Omental fat pad (tissue), 4 donors: Measurements from ENCODE around the gene SNX5. TPM values are rescaled to one million over a fixed set of nuclear protein-coding genes. Genes with fewer than 3 reads are reported as not detected.

Experiments used
- ATAC-seq: fragments of 150-250 bp; one replicate; pipeline ENCODE4 v1.9.1; 2016; ENCODE audit warnings: mild to moderate bottlenecking, moderate library complexity; ENCODE audit not compliant: low FRiP score
- DNase-seq: peaks from one replicate; pipeline ENCODE4 v3.0.0-alpha.2; 2019; ENCODE audit warnings: low spot score
- total RNA-seq, 4 donors: library from RNA; depleted of rRNA; stranded (reverse); fragments of >200 nt; gene quantifications; one replicate each; pipeline ENCODE4 v1.1.0, GENCODE V29; 2016
- TF ChIP-seq, protein P1 (sequence below), 3 donors: fragments of 450-650 bp; IDR thresholded peaks; one replicate each; pipeline ENCODE4 v1.5.1; 2016 to 2017; ENCODE audit warnings: antibody characterized with exemption in 3 of 3, mild to moderate bottlenecking in 3 of 3, moderate library complexity in 2 of 3

The SNX5 gene
- total RNA-seq, 4 donors from 2014 or later = 101 to 232 (median 110) TPM

DNA sequence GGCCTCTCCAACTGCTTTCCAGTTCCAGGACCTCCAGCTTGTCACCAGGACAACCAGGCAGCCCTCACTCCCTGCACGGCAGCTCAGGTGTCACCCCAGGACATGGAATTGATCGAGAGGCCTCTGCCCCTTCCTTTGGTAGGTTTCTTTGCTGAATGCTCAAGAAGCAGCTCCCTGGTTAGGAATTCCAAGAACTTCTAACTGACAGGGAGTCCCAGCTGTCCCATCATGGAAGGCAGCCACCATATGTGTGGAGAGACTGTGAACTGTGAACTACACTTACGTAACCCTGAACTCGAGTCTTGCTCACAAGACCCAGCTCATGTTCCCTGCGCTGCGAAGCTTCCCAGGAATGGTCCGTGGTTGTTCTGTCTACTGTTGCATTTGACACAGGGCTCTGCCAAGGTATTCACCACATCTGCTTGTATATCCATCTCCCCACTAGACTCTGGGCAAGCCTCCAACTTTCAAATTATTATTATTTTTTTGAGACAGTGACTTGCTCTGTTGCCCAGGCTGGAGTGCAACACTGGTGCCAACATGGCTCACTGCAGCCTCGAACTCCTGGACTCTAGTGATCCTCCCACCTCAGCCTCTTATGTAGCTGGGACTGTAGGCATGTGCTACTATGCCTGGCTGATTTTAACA is 35.9 kb upstream of the SNX5 start:
- TF ChIP-seq, protein P1, sequence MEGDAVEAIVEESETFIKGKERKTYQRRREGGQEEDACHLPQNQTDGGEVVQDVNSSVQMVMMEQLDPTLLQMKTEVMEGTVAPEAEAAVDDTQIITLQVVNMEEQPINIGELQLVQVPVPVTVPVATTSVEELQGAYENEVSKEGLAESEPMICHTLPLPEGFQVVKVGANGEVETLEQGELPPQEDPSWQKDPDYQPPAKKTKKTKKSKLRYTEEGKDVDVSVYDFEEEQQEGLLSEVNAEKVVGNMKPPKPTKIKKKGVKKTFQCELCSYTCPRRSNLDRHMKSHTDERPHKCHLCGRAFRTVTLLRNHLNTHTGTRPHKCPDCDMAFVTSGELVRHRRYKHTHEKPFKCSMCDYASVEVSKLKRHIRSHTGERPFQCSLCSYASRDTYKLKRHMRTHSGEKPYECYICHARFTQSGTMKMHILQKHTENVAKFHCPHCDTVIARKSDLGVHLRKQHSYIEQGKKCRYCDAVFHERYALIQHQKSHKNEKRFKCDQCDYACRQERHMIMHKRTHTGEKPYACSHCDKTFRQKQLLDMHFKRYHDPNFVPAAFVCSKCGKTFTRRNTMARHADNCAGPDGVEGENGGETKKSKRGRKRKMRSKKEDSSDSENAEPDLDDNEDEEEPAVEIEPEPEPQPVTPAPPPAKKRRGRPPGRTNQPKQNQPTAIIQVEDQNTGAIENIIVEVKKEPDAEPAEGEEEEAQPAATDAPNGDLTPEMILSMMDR (IDR thresholded peaks at IDR 0.05) = no peak
- ATAC-seq = no peak

DNA sequence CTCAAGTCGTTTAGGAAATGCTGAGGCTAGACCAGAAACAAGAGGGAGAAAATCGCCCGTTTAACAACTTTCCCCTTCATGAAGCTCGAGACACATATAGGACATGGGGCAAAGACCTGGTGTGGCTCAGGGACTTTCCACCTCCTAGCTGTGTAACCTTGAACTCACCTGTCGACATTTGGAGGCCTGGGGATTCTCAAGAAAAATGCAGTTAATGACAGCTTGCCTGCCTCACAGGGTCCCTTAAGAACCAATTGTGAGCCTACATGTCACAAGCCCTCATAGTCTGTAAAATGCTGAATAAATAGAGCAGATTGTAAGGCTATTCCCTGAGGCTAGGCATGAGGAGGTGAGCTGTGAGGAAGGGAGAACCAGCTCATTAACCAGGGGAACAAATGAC is 35.3 kb upstream of the SNX5 start:
- ATAC-seq (no peak), DNase-seq (no peak)
- TF ChIP-seq, protein P1 (IDR thresholded peaks at IDR 0.05) = no peak

More for the DNA sequence above, 35.9 kb upstream of the SNX5 start:
- no peak for DNase-seq

DNA sequence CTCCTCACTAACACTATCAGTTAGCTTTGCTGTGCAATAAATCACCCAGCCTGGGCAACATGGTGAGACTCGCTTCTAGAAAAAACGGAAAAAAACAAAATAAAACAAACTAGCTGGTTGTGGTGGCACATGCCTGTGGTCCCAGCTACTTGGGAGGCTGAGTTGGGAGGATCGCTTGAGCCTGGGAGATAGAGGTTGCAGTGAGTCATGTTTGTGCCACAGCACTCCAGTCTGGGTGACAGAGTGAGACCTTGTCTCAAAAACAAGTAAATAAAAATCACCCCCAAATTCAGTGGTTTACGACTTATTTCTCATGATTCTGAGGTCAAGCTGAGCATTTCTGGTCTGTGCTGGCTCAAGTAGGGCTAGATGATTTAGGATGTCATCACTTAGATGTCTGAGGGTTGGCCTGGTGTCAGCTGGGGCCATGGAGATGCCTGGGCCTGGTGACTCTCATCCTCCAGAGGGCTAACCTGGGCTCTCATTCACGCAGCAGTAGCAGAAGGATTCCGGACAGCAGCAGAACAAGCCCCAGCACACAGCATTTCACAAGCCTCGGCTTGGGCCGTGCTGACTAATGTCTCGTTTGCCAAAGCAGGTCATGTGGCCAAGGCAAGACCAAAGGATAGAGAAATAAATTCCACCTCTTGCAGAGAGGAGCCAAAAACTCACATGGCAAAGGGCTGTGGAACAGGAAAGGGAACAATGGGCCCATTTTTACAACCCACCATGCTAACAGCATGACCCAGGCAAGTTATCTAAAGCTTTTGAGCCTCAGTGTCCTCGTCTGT is 32.7 kb upstream of the SNX5 start:
- TF ChIP-seq, protein P1 (IDR thresholded peaks at IDR 0.05) = no peak
- ATAC-seq = peak; percentile 71
- DNase-seq = peak; percentile 26

DNA sequence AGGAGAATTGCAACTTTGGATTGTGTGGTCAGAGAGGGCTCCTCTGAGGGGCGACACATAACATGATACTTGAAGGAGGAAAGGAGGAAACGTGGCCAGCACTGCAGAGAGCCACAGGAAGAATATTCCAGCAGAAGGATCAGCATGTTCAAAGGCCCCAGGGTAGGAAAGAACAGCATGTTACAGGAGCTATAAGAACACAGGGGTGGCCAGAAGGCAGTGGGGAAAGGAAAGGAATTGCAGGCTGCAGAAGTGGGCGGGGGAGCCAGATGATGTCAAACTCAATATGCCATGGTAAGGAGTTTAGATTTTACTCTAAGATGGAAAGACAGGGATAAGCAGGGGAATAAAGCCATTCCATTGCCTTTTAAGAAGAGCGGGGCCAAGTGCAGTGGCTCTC is 31.0 kb upstream of the SNX5 start:
- ATAC-seq (no peak), DNase-seq (no peak)
- TF ChIP-seq, protein P1 (IDR thresholded peaks at IDR 0.05) = no peak

DNA sequence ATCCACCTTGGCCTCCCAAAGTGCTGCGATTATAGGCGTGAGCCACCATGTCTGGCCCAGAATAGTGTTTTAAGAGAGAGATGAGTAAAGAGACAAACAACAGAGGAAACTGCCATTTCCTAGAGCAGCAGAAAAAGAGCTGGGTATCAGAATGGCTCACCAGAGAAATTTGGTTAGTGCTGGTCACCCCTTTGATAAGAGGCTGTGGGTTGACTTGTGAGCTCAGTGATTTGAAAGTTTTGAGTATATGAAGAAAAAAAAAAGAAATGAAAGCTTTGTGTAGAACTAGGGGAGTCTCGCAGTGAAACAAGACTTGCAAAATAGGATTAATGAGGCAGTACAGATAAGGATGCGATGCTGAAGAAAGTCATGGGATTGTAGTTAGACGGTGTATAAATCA is 29.9 kb upstream of the SNX5 start:
- TF ChIP-seq, protein P1 (IDR thresholded peaks at IDR 0.05) = no peak
- DNase-seq (no peak), ATAC-seq (no peak)

DNA sequence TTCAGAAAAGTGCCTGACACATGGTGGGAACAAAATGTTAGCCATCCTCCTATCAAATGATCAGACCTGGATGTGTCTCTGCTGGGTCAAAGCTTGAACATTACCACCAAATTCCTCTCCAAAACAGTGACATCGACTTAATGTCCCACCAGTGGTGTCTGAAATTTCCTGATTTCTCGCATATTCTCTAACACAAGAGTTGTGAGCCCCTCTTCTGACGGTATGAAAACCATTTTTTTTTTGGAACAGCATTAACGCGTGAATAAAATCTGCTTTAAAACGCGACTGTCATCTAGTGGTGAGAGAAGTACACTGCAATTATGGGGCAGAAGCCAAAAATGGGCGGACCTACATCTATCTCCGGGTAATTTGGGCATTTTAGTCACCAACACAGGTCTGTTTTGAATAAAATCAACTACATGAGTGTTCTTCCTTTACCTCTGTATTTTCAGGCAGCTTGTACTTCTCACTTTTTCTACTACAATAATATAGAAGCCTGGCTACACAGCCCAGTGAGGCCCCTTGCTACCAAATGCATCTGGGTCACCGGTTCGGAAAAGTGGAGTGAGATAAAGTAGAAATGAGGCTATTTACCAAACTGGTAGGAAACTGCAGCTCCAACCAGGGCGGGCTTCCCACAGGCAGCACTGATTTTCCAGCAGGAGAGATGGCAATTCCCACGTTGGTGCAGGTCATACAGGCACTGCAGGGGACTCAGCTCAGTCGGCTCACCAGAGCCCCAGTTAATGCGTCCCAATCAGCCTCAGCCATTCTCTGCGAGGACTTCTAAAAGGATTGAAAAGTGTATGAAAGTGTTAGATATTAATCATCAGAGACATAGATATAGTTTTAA is 27.6 kb upstream of the SNX5 start:
- peak; percentile 81 for ATAC-seq
- DNase-seq = no peak
- TF ChIP-seq, protein P1 (IDR thresholded peaks at IDR 0.05) = peak in 2 of 3 donors; percentile 90 to 96
